VCaP (cell line): ENCODE results near the gene GTPBP6.

Experiments
- H3K27ac ChIP-seq: fragments of 450-650 bp; 2 replicates; pipeline ENCODE4 v1.5.1; 2017
- CTCF ChIP-seq: fragments of 450-650 bp; conservative IDR thresholded peaks from 2 replicates; pipeline ENCODE4 v1.5.1; 2017; ENCODE audit warnings: mild to moderate bottlenecking, moderate library complexity

The GTPBP6 gene

GRCh38 chrX:361231-362145 lies 42.9 kb upstream of the GTPBP6 start:
- H3K27ac ChIP-seq = no peak overlapping the region
- TF ChIP-seq CTCF = no peak

DNA sequence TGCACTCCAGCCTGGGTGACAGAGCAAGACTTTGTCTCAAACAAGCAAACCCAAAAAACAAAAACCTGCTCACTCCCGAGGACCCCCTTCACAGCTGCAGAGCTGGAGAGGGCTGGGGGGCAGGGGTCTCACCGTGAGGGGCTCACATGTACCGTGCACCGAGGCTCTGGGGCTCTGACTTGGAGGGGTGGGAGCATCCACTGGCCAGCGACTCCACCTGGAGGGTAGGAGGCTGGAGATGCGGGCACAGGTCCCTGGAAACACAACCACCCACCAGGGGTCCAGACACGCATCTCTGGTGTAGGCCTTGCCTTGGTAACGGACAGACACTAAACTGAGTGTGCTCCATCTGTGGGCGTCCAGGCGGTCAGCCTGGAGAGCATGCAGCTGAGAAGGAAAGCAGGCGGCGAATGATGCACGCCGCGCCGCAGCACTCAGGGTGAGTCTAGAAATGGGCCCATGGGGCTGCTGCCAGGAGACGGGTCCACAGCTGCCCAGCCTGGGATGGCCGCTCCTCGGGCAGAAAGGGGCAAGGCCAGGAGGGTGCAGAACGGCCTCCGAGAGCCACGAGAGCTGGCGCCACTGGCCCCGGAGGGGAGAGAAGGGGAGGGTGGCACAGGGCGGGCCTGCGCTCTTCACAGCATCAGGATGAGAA lies 42.0 kb upstream of the GTPBP6 start:
- TF ChIP-seq CTCF = no peak
- no peak overlapping the region for H3K27ac ChIP-seq

DNA sequence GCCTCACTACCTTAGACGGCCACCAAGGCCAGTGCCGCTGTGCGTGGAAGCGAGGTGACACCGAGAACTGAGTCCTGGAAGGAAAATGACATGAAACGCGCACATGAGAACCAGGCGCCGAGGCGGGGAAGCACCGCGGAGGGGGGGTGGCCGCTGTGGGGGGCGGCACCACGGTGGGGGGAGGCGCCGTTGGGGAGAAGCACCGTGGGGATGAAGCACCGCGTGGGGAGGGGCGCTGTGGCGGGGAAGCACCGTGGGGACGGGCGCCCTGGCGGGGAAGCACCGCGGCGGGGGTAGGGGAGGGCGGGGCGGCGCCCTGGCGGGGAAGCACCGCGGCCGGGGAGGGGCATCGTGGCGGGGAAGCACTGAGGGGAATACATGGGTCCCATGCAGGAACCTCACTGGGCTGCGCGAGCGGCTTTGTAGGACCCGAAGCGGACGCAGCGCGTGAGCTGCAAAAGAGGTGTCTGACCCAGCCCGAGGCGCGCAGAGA lies 40.1 kb upstream of the GTPBP6 start:
- H3K27ac ChIP-seq = no peak overlapping the region
- TF ChIP-seq CTCF = no peak

- no peak overlapping the region for H3K27ac ChIP-seq
Observed at GRCh38 chrX:357693-358471, 39.3 kb upstream of the GTPBP6 start.

DNA sequence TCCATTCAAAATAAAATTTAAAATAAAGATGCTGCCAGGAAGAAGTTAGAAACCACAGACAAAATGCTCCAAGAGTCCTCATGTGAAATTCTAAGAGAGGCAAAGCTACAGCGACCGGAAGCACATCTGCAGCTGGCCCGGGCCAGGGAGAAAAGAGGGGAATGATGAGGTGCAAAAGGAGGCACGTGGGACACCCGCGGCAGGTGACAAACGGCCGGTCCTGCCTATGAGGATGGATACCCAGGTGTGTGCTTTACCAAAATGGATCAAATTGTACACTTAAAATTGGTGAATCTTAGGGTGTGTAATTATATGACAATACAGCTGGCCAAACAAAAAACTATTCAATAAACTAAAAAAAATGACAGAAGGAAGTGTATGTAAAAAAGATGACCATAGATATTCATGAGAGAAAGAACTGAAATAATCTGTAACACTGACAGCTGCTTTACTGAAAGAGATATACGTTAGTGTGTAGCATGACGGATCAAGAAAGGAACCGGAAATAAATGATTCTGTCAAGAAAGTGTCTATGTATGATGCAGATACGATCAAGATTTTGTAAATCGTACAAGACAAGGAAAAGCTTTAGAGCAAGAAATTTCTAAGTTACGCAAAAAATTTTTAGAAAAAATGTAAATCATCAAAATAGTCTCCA lies 38.6 kb upstream of the GTPBP6 start:
- no peak for TF ChIP-seq CTCF
- H3K27ac ChIP-seq = no peak overlapping the region

More at GRCh38 chrX:357693-358471, 39.3 kb upstream of the GTPBP6 start:
- TF ChIP-seq CTCF = no peak

DNA sequence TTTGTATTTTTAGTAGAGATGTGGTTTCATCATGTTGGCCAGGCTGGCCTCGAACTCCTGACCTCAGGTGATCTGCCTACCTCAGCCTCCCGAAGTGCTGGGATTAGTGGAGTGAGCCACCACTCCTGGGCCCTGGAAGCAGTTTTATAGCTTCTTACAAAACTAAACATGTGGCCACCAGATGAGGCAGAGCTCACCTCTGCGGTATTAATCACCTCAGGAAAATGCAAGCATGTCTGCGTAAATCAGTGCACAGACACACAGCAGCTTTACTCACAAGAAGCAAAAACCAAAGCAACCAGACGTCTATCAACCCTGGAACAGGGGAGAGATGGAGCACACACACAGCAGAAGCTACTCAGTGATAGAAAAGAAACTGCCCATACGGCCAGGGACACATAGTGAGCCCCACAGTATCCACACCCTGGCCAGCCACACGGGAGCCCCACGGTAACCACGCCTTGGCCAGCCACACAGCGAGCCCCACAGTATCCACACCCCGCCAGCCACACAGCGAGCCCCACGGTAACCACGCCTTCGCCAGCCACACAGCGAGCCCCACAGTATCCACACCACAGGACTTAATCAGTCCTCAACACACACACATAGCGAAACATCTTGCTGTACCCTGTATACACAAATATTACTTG lies 37.9 kb upstream of the GTPBP6 start:
- no peak overlapping the region for H3K27ac ChIP-seq
- TF ChIP-seq CTCF = no peak
